PC-3 (cell line): Measurements from ENCODE around the gene CEP170B. TPM values are rescaled to one million over a fixed set of nuclear protein-coding genes. Genes with fewer than 3 reads are reported as not detected.

ENCODE experiments used
- ATAC-seq: fragments of 200-7000 bp; cut with Tn5 transposase; 2 replicates; pipeline ENCODE4 v1.9.1; 2020; ENCODE audit warnings: mild to moderate bottlenecking, moderate library complexity
- BruUV-seq: library from RNA; stranded (reverse); fragments of 400-500 nt; replicated peaks from 2 replicates; lab custom pipeline; 2021; lab: Mats Ljungman, UMichigan
- CTCF ChIA-PET: fragments of 300-600 bp; sonication (Branson Sonifier 250); formaldehyde crosslinking; loops from one replicate; lab custom pipeline; 2022; ENCODE audit warnings: antibody characterized with exemption; lab: Charles Lee
- POLR2A ChIA-PET: fragments of 300-600 bp; sonication (Branson Sonifier 250); formaldehyde crosslinking; loops from one replicate; lab custom pipeline; 2022; ENCODE audit warnings: antibody characterized with exemption; ENCODE audit not compliant: unreplicated experiment; lab: Charles Lee
- DNase-seq: peaks from one replicate; pipeline ENCODE4 v3.0.0-alpha.2; 2015
- H2AFZ ChIP-seq: fragments of 300-600 bp; sonication (generic); 2 replicates; pipeline ENCODE4 v1.6.0; 2016; ENCODE audit warnings: antibody characterized with exemption, low read length
- H3F3A ChIP-seq: fragments of 300-600 bp; sonication (generic); one replicate; pipeline ENCODE4 v1.6.0; 2017; ENCODE audit warnings: antibody characterized with exemption, low read length, control low read depth, mild to moderate bottlenecking; ENCODE audit not compliant: unreplicated experiment
- H3K27ac ChIP-seq: fragments of 300-600 bp; sonication (generic); 2 replicates; pipeline ENCODE4 v1.5.1; 2016; ENCODE audit warnings: mild to moderate bottlenecking, low read length
- H3K27me3 ChIP-seq: fragments of 300-600 bp; sonication (generic); 2 replicates; pipeline ENCODE4 v1.6.1; 2016; ENCODE audit warnings: low read length, mixed read lengths
- H3K36me3 ChIP-seq: fragments of 300-600 bp; sonication (generic); 2 replicates; pipeline ENCODE4 v1.6.1; 2016; ENCODE audit warnings: low read depth, mixed run types, low read length, mixed read lengths
- H3K4me1 ChIP-seq: fragments of 300-600 bp; sonication (generic); 2 replicates; pipeline ENCODE4 v1.5.1; 2016; ENCODE audit warnings: low read length; ENCODE audit not compliant: insufficient read depth
- H3K4me2 ChIP-seq: fragments of 300-600 bp; sonication (generic); 2 replicates; pipeline ENCODE4 v1.6.0; 2016; ENCODE audit warnings: low read length
- H3K4me3 ChIP-seq: fragments of 300-600 bp; sonication (generic); 2 replicates; pipeline ENCODE4 v1.5.1; 2016; ENCODE audit warnings: mild to moderate bottlenecking, low read length, mixed read lengths
- H3K79me2 ChIP-seq: fragments of 300-600 bp; sonication (generic); 2 replicates; pipeline ENCODE4 v1.6.1; 2017; ENCODE audit warnings: low read length, mixed read lengths
- H3K9ac ChIP-seq: fragments of 300-600 bp; sonication (generic); 2 replicates; pipeline ENCODE4 v1.6.0; 2016; ENCODE audit warnings: mild to moderate bottlenecking, low read length
- H3K9me2 ChIP-seq: fragments of 300-600 bp; sonication (generic); replicated peaks from 2 replicates; pipeline ENCODE4 v1.6.1; 2016; ENCODE audit warnings: mixed run types, low read length, mixed read lengths
- H3K9me3 ChIP-seq: fragments of 300-600 bp; sonication (generic); 2 replicates; pipeline ENCODE4 v1.6.1; 2016; ENCODE audit warnings: low read length, mixed read lengths
- H4K20me1 ChIP-seq: fragments of 300-600 bp; sonication (generic); 2 replicates; pipeline ENCODE4 v1.6.1; 2016; ENCODE audit warnings: low read length, mixed read lengths
- CTCF ChIP-seq: fragments of 300-600 bp; sonication (generic); conservative IDR thresholded peaks from 2 replicates; pipeline ENCODE4 v1.5.1; 2017; ENCODE audit warnings: antibody characterized with exemption, low read depth, mild to moderate bottlenecking, low read length
- EZH2 ChIP-seq: fragments of 300-600 bp; sonication (generic); IDR thresholded peaks from one replicate; pipeline ENCODE4 v1.6.1; 2017; ENCODE audit warnings: antibody characterized with exemption, mild to moderate bottlenecking, low read length; ENCODE audit not compliant: unreplicated experiment
- EZH2phosphoT487 ChIP-seq: fragments of 300-600 bp; sonication (generic); IDR thresholded peaks from 2 replicates; pipeline ENCODE4 v1.6.1; 2018; ENCODE audit warnings: mild to moderate bottlenecking, antibody characterized with exemption, low read length, borderline replicate concordance
- intact Hi-C: fragments of 100-400 bp; cut with micrococcal nuclease; formaldehyde crosslinking; loops from 2 replicates; pipeline ENCODE4 v1.9.0; 2023
- total RNA-seq: library from RNA; depleted of rRNA; stranded (reverse); fragments of >200 nt; gene quantifications from 2 replicates; pipeline ENCODE4 v1.2.3, GENCODE V29; 2014

The CEP170B gene
- total RNA-seq, 1 experiment from 2014 or later, result 33.2 TPM

GRCh38 chr14:104927901-104928300, 62.8 kb downstream of the CEP170B start:
- H3K4me1 ChIP-seq, result no peaks in the 10 kb centered on the region
- no peaks in the 10 kb centered on the region for H3K27me3 ChIP-seq
- no peak for TF ChIP-seq EZH2
- ChIA-PET CTCF (no interaction called here), POLR2A (no interaction called here)
- no peaks in the 10 kb centered on the region for H3K9me3 ChIP-seq
- no TSS peak for BruUV-seq
- no peak for DNase-seq
- H3K27ac ChIP-seq, result no peak overlapping the region
- no peaks in the 10 kb centered on the region for H3K79me2 ChIP-seq
- no peaks in the 10 kb centered on the region for H4K20me1 ChIP-seq
- H3K4me2 ChIP-seq, result no peak overlapping the region
- no peak overlapping the region for H3K9ac ChIP-seq
- intact Hi-C loops, result no loop called here
- no peak overlapping the region for H3K4me3 ChIP-seq
- no peak overlapping the region for H2AFZ ChIP-seq
- no peaks in the 10 kb centered on the region for H3K36me3 ChIP-seq
- no peaks in the 10 kb centered on the region for H3F3A ChIP-seq
- H3K9me2 ChIP-seq, result no peaks in the 10 kb centered on the region
- ATAC-seq, result no peak

DNA sequence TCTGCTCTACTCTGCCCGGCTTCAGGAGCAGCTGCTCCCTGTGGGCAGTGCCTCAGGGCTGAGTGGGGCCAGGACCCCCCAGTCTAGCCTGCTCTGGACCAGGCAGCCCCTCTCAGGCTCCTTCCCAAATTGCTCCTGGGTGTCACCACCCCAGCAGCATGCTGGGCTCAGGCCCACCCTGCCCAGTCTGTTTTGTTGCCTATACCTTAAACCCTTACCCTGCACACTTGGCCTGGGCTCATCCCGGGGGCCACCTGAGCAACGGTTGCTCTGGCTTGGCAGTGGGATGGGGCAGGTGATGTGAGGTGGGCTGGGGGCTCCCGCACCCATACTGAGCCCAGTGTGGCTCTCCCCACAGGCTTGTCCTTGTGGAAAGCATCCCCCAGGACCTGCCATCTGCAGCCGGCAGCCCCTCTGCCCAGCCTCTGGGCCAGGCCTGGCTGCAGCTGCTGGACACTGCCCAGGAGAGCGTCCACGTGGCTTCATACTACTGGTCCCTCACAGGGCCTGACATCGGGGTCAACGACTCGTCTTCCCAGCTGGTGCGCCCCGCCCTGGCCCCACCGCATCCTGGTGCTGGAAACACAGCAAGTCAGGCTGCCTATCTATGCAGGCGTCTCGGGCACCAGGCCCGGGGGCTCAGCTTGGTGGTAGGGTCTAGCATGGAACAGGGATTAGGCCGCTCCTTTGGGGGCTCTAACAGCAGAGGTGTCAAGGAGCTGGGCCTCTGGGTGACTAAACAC, 63.5 kb downstream of the CEP170B start:
- no peaks in the 10 kb centered on the region for H3F3A ChIP-seq

More for the DNA sequence above, 63.5 kb downstream of the CEP170B start:
- ChIA-PET POLR2A (interaction anchor here (0.6 kb wide), 1 partner anchor 133 kb away, joined by 5 read pairs; no protein-coding TSS in a partner anchor), CTCF (interaction anchor here (1.1 kb wide), 1 partner anchor 119 kb away, joined by 8 read pairs; no protein-coding TSS in a partner anchor)
- Histone ChIP-seq H4K20me1 (no peaks in the 10 kb centered on the region), H3K4me1 (no peaks in the 10 kb centered on the region), H3K9me3 (no peaks in the 10 kb centered on the region), H2AFZ (no peak overlapping the region), H3K27ac (no peak overlapping the region), H3K27me3 (no peaks in the 10 kb centered on the region), H3K36me3 (no peaks in the 10 kb centered on the region), H3K9me2 (no peaks in the 10 kb centered on the region), H3K4me3 (no peak overlapping the region), H3K9ac (no peak overlapping the region), H3K79me2 (no peaks in the 10 kb centered on the region), H3K4me2 (no peak overlapping the region)
- DNase-seq (no peak), ATAC-seq (no peak)
- intact Hi-C loops, result no loop called here
- no peak for TF ChIP-seq EZH2phosphoT487
- no peak for TF ChIP-seq EZH2
- no peak for TF ChIP-seq CTCF
- BruUV-seq, result no TSS peak
